ENCODE results near the gene THSD7A.
"Not testable (repeated sequence)": the region's sequence is repeated elsewhere in the genome, so short reads cannot be mapped to it uniquely, and the experiment has no call there.

Gene THSD7A

GRCh38 chr7:11587048-11587447 lies 244.9 kb downstream of the THSD7A start:
- no peak for DNase-seq (ENCODE audit: low read depth in 3 of 3)

GRCh38 chr7:11584406-11585031 lies 247.5 kb downstream of the THSD7A start:
- DNase-seq (ENCODE audit: low read depth in 3 of 3), result no peak

GRCh38 chr7:11579141-11579540 lies 252.9 kb downstream of the THSD7A start:
- no peak for DNase-seq (ENCODE audit: low read depth in 3 of 3)

GRCh38 chr7:11576310-11576709 lies 255.7 kb downstream of the THSD7A start:
- DNase-seq (ENCODE audit: low read depth in 3 of 3), result no peak

- DNase-seq (ENCODE audit: low read depth in 3 of 3), result no peak
Observed at GRCh38 chr7:11573128-11573750, 258.8 kb downstream of the THSD7A start.

- no peak for DNase-seq (ENCODE audit: low read depth in 3 of 3)
Observed at GRCh38 chr7:11570922-11571550, 261.0 kb downstream of the THSD7A start.

- no peak for DNase-seq (ENCODE audit: low read depth in 3 of 3)
Observed at GRCh38 chr7:11570205-11570604, 261.8 kb downstream of the THSD7A start.

- DNase-seq (ENCODE audit: low read depth in 3 of 3), result no peak
Observed at GRCh38 chr7:11567571-11567970, 264.4 kb downstream of the THSD7A start.

GRCh38 chr7:11557627-11558026 lies 274.4 kb downstream of the THSD7A start:
- no peak for DNase-seq (ENCODE audit: low read depth in 3 of 3)

- no peak for DNase-seq (ENCODE audit: low read depth in 3 of 3)
Observed at GRCh38 chr7:11552676-11553296, 279.2 kb downstream of the THSD7A start.

GRCh38 chr7:11551470-11551869 lies 280.5 kb downstream of the THSD7A start:
- DNase-seq (ENCODE audit: low read depth in 3 of 3), result no peak

- DNase-seq (ENCODE audit: low read depth in 3 of 3), result no peak
Observed at GRCh38 chr7:11548532-11548931, 283.5 kb downstream of the THSD7A start.

GRCh38 chr7:11541330-11541729 lies 290.7 kb downstream of the THSD7A start:
- DNase-seq (ENCODE audit: low read depth in 3 of 3), result no peak

- no peak for DNase-seq (ENCODE audit: low read depth in 3 of 3)
Observed at GRCh38 chr7:11540271-11540761, 291.7 kb downstream of the THSD7A start.

- no peak for DNase-seq (ENCODE audit: low read depth in 3 of 3)
Observed at GRCh38 chr7:11539853-11540252, 292.1 kb downstream of the THSD7A start.

- no peak for DNase-seq (ENCODE audit: low read depth in 3 of 3)
Observed at GRCh38 chr7:11538751-11539299, 293.2 kb downstream of the THSD7A start.

GRCh38 chr7:11533229-11533820 lies 298.7 kb downstream of the THSD7A start:
- no peak for DNase-seq (ENCODE audit: low read depth in 3 of 3)

- DNase-seq (ENCODE audit: low read depth in 3 of 3), result no peak
Observed at GRCh38 chr7:11529382-11529781, 302.6 kb downstream of the THSD7A start.

- DNase-seq (ENCODE audit: low read depth in 3 of 3), result no peak
Observed at GRCh38 chr7:11527707-11528106, 304.3 kb downstream of the THSD7A start.

GRCh38 chr7:11524476-11525397 lies 307.3 kb downstream of the THSD7A start:
- no peak for DNase-seq (ENCODE audit: low read depth in 3 of 3)

- DNase-seq (ENCODE audit: low read depth in 3 of 3), result not testable (repeated sequence)
Observed at GRCh38 chr7:11521964-11522499, 310.0 kb downstream of the THSD7A start.

Data from stimulated activated CD4-positive, alpha-beta T cell treated with anti-CD3 and anti-CD28 coated beads, TNF-alpha, amount 100 ng/mL, for 48 hours (primary cell).